WERI-Rb-1 (cell line): ENCODE results near the gene ITGB7.

ENCODE experiments used
- DNase-seq: peaks from one replicate; pipeline ENCODE4 v3.0.0-alpha.2; 2020
- H3K27ac ChIP-seq: fragments of 250-450 bp; sonication (Bioruptor Pico); 2 replicates; pipeline ENCODE4 v1.5.1; 2020; ENCODE audit warnings: mild to moderate bottlenecking, moderate library complexity
- H3K27me3 ChIP-seq: fragments of 250-450 bp; sonication (Bioruptor Pico); 2 replicates; pipeline ENCODE4 v1.5.1; 2021; ENCODE audit warnings: mild to moderate bottlenecking, low read depth, moderate library complexity; ENCODE audit not compliant: insufficient read depth, severe bottlenecking
- H3K36me3 ChIP-seq: fragments of 250-450 bp; sonication (Bioruptor Pico); 2 replicates; pipeline ENCODE4 v1.5.1; 2020; ENCODE audit warnings: mild to moderate bottlenecking, moderate library complexity
- H3K4me3 ChIP-seq: 2 replicates; pipeline ENCODE4 v1.5.1; 2011; ENCODE audit warnings: low read depth, mild to moderate bottlenecking, control low read depth, low read length
- H3K9me3 ChIP-seq: fragments of 250-450 bp; sonication (Bioruptor Pico); 2 replicates; pipeline ENCODE4 v1.5.1; 2021; ENCODE audit warnings: mild to moderate bottlenecking, moderate library complexity; ENCODE audit not compliant: severe bottlenecking
- CTCF ChIP-seq: IDR thresholded peaks from 2 replicates; pipeline ENCODE4 v1.5.1; 2011; ENCODE audit warnings: low read depth, mild to moderate bottlenecking, control low read depth, inconsistent platforms, low read length

Gene ITGB7

GRCh38 chr12:53232646-53233461, 25.8 kb upstream of the ITGB7 start:
- H3K27me3 ChIP-seq: no peaks in the 10 kb centered on the region
- H3K27ac ChIP-seq: no peak overlapping the region
- no peaks in the 10 kb centered on the region for H3K36me3 ChIP-seq
- H3K9me3 ChIP-seq: no peaks in the 10 kb centered on the region
- no peak for DNase-seq
- no peak for TF ChIP-seq CTCF
- H3K4me3 ChIP-seq: no peak overlapping the region

- H3K27me3 ChIP-seq: no peaks in the 10 kb centered on the region
- no peak for TF ChIP-seq CTCF
- H3K36me3 ChIP-seq: no peaks in the 10 kb centered on the region
- no peaks in the 10 kb centered on the region for H3K9me3 ChIP-seq
- no peak within 1 kb of the TSS for H3K27ac ChIP-seq
- no peak for DNase-seq
- no peak within 1 kb of the TSS for H3K4me3 ChIP-seq
Measured at GRCh38 chr12:53231921-53232645, 25.0 kb upstream of the ITGB7 start, which contains the start of gene RARG. RARG (minus strand) TSS chr12:53232209; CDS start chr12:53227545, 4,664 bp downstream.

- Histone ChIP-seq H3K9me3 (no peaks in the 10 kb centered on the region), H3K36me3 (no peaks in the 10 kb centered on the region), H3K4me3 (no peak overlapping the region), H3K27me3 (no peaks in the 10 kb centered on the region), H3K27ac (no peak overlapping the region)
- TF ChIP-seq CTCF: no peak
- DNase-seq: no peak
Measured at GRCh38 chr12:53231671-53231920, 24.5 kb upstream of the ITGB7 start.

GRCh38 chr12:53230108-53230845, 23.2 kb upstream of the ITGB7 start:
- Histone ChIP-seq H3K27me3 (no peaks in the 10 kb centered on the region), H3K9me3 (no peaks in the 10 kb centered on the region), H3K4me3 (no peak overlapping the region), H3K36me3 (no peaks in the 10 kb centered on the region), H3K27ac (no peak overlapping the region)
- no peak for DNase-seq
- TF ChIP-seq CTCF: no peak

GRCh38 chr12:53229454-53229853, 22.4 kb upstream of the ITGB7 start:
- Histone ChIP-seq H3K4me3 (no peak overlapping the region), H3K27ac (no peak overlapping the region), H3K27me3 (no peaks in the 10 kb centered on the region), H3K36me3 (no peaks in the 10 kb centered on the region), H3K9me3 (no peaks in the 10 kb centered on the region)
- no peak for TF ChIP-seq CTCF
- no peak for DNase-seq
